NCI-H510A (cell line): ENCODE measurements around the gene CAPN15.

Source experiments
- DNase-seq: peaks from one replicate; lab custom pipeline; 2025; lab: John Stamatoyannopoulos, UW

CAPN15 gene

GRCh38 chr16:578232-578869 lies 50.8 kb downstream of the CAPN15 start:
- no peak for DNase-seq

- no peak for DNase-seq
Observed at GRCh38 chr16:578870-579405, 51.4 kb downstream of the CAPN15 start.

- DNase-seq, result no peak
Observed at GRCh38 chr16:580141-580945, 52.8 kb downstream of the CAPN15 start.

GRCh38 chr16:580946-581498 lies 53.5 kb downstream of the CAPN15 start:
- DNase-seq, result no peak

GRCh38 chr16:582218-582613 lies 54.7 kb downstream of the CAPN15 start:
- no peak for DNase-seq

GRCh38 chr16:582614-583331 lies 55.3 kb downstream of the CAPN15 start:
- no peak for DNase-seq

- DNase-seq, result no peak
Observed at GRCh38 chr16:583470-583814, 55.9 kb downstream of the CAPN15 start.

- no peak for DNase-seq
Observed at GRCh38 chr16:583815-584591, 56.5 kb downstream of the CAPN15 start.

GRCh38 chr16:585351-585750 lies 57.8 kb downstream of the CAPN15 start:
- no peak for DNase-seq

- DNase-seq, result no peak
Observed at GRCh38 chr16:586047-586644, 58.6 kb downstream of the CAPN15 start.

- no peak for DNase-seq
Observed at GRCh38 chr16:586645-587590, 59.4 kb downstream of the CAPN15 start.

GRCh38 chr16:588639-588888 lies 61.1 kb downstream of the CAPN15 start:
- DNase-seq, result no peak

- DNase-seq, result peak; percentile 71
Observed at GRCh38 chr16:588889-589657, 61.6 kb downstream of the CAPN15 start.

GRCh38 chr16:589658-590187 lies 62.2 kb downstream of the CAPN15 start, which contains the start of gene RAB40C:
Gene RAB40C (plus strand): TSS chr16:590066. CDS start chr16:590292, 226 bp downstream.
- DNase-seq, result peak; percentile 91

GRCh38 chr16:590188-590814 lies 62.8 kb downstream of the CAPN15 start:
- no peak for DNase-seq

- DNase-seq, result no peak
Observed at GRCh38 chr16:590815-591200, 63.3 kb downstream of the CAPN15 start.

- DNase-seq, result no peak
Observed at GRCh38 chr16:591231-591630, 63.7 kb downstream of the CAPN15 start.

- no peak for DNase-seq
Observed at GRCh38 chr16:591892-592517, 64.5 kb downstream of the CAPN15 start.
